Fibroblast of peridontal ligament (primary cell): Measurements from ENCODE around the gene USP50.
"Not testable (repeated sequence)": the region's sequence is repeated elsewhere in the genome, so short reads cannot be mapped to it uniquely, and the experiment has no call there.

Source experiments
- DNase-seq: peaks from one replicate; pipeline ENCODE4 v3.0.0-alpha.2; 2010; ENCODE audit errors: extremely low read depth

Gene USP50

DNA sequence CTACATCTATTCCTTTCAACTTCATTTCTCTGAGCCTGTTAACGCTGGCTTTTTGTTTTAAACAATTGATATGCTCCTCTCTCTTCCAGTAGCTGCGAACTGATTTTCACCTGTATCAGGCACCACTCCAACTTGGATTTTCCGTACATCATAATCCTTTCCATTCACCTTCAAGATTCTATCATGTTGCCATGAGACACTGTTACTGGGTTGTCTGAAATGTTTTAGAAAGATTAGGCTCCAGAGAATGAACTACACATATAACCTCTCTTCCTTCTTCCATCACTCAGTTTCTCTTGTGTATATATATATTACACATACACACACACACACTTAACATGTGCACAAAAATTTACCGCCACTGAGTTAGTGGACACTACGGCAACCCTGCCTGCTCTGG is at the start of gene USP50:
Gene USP50, minus strand, starts transcription at position 101 of the 400 bp plus-strand sequence. CDS start 141 bp downstream, outside the sequence.
- DNase-seq: no peak

- no peak for DNase-seq
Observed at GRCh38 chr15:50594311-50594710, 47.8 kb upstream of the USP50 start.

- DNase-seq: no peak
Observed at GRCh38 chr15:50593761-50594160, 47.3 kb upstream of the USP50 start.

- no peak for DNase-seq
Observed at GRCh38 chr15:50590288-50590687, 43.8 kb upstream of the USP50 start.

- no peak for DNase-seq
Observed at GRCh38 chr15:50577492-50577891, 31.0 kb upstream of the USP50 start.

DNA sequence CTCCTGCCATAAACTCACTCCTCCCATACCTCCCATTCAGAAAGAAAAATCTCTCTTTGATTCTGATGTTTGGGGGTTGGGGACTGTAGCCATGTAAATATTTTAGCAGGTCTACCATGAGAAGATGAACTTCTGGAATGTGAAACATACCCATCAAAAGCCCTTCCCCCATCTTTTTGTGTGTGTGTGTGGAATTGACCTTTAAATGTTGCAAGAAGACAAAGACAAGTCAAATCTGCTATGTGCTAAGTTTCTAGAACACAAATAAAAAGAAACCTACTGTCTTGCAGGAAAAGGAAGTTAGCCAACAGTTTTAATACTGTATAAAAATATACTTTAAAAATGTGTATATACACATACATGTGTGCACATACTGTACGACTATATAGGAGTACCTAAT is 29.7 kb upstream of the USP50 start:
- no peak for DNase-seq

GRCh38 chr15:50573842-50574241 is 27.4 kb upstream of the USP50 start:
- not testable (repeated sequence) for DNase-seq

GRCh38 chr15:50563756-50564155 is 17.3 kb upstream of the USP50 start:
- DNase-seq: no peak

DNA sequence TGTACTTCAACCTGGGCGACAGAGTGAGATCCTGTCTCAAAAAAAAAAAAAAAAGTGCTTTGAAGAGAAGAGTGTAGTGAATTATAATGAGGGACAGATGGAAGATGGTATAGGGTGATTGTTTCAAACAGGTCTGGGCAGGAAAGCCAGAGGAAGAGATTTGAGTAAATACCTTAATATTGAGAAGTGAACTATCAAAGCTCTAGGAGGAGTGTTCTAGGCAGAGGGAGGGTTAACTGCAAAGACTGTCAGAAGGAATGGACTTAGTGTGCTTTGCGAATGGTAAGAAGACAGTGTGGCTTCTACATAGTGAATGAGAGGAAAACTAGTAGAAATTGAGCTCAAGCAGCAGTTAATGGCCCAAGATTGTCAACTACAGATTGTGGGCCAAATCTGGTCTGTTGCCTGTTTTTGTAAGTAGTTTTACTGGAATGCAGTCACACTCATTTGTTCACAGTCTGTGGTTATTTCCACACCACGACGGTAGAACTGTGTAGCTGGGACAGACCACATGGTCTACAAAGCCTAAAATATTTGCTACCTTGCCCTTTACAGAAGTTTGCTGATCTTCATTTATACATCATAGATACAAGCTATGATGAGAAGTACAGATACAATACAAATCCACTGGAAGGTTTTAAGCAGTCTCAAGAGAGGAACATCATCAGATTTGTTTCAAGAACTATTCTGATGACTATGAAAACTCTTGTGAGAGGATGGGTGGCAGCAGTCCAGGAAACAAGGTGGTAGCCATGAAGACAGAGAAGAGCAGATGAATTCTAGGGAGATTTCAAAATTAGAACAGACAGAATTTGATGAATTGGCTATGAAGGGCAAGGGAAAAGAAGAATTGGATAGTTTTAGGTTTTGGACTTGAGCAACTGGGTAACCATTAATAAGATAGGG is 16.5 kb upstream of the USP50 start:
- peak; percentile 32 for DNase-seq

DNA sequence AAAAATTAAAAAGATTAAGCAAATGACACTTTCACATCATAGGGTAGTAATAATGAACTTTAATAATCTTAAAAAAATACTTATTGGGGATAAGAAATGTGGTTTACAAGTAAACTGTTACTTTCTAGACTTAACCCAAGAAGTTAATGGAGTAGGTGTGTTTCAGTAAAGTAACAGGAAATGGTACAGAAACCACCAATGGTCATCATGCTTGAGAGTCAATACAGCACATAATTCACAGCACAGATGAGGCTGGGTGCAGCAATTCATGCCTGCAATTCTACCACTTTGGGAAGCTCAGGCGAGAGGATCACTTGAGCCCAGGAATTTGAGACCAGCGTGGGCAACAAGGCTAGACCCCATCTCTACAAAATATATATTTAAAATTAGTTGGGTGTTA is 11.5 kb upstream of the USP50 start:
- no peak for DNase-seq

DNA sequence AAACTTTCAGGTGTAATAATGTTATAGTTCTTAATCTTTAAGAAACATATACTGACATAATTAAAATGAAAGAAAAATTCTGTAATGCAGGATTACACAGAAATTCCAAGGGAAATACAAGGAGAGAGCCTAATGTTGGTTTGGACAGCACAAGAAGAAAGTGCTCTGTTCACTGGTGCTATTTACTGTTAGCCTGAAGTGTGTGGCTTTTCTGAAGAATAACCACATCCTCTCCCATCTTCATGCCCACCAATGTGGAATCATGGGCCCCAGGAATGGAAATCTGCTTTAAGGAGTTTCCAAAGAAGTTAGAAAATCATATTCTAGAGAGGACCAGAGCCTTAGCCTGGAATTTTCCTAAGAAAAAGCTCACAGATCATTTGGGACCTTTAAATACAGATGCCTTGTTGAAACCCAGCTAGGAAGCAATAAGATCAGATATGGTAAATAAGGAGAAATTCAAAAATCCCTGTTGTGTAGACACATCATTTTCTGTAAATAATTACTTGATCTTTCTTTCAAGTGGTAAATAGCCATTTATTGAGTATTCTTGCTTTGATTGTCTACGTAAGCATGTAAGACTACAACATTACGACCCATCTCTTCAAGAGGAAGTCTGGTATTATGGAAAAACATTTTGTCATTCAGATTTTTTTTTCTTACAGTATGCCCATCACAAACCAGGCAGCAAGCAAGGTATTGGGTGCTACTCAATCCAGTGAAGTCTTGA is 10.3 kb upstream of the USP50 start:
- no peak for DNase-seq

- no peak for DNase-seq
Observed at GRCh38 chr15:50552238-50552637, 5.8 kb upstream of the USP50 start.

DNA sequence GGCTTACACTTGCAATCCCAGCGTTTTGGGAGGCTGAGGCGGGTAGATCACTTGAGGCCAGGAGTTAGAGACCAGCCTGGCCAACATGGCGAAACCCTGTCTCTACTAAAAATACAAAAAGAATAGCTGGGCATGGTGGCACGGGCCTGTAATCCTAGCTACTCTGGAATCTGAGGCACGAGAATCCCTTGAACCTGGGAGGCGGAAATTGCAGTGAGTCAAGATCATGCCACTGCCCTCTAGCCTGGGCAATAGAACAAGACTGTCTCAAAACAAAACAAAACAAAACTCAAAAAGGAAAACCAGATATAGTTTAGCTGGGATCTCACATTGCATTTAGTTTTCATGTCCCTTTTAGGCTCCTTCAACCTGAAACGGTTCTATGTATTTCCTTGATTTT is 2.9 kb upstream of the USP50 start:
- DNase-seq: no peak

- no peak for DNase-seq
Observed at GRCh38 chr15:50544368-50544767, 2.1 kb downstream of the USP50 start.

DNA sequence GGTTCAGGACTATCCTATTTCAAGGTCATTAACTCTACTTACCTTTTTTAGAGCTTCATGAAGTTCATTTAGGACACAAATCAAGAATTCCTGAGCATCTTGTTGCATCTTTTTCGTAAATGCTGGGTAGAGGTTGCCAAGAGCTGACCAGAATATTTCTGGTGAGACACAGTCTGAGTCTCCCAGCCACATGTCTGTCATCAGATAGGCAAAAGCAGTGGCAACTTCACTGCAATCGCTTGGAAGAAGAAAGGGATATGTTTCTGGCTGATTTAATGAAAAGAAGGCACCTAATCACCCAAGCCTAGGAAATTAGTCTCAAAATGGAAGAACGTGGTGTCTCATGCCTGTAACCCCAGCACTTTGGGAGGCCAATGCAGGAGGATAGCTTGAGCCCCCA is 2.9 kb downstream of the USP50 start:
- DNase-seq: peak; percentile 57

DNA sequence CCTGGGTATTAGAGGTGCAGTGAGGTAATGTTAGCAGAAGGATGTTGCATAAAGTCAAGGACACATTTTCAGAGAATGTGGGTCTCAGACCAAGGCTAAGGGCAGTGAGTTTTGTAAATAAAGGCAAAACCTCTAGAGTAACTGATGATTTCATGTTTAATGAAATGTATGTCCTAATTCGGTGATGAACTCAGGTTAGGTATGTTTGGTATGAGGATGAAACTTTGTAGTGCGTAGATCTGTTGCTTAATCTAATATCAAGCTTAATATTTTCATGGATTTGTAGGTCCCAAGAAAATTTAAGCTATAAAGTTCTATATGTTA is 3.6 kb downstream of the USP50 start:
- DNase-seq: no peak

DNA sequence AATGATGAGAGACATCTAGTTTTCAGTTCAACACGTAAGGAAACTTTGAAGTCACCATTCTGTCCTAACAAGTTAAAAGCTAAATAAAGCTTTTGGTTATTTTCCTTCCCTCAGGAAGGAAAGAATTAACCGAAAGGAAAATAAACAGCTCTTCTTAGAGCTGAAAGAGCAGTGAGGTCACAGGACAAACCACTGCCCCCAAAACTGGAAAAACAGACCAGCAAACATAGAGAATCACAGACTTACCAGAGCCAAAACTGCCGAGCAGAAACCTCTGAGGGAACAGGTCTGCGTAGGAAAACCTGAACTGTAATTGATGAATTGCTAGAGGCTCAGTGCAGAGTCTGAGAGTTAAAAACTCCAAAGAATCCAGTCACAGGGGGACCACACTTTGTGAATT is 14.7 kb downstream of the USP50 start:
- DNase-seq: peak; percentile 64

GRCh38 chr15:50531163-50531562 is 15.3 kb downstream of the USP50 start:
- no peak for DNase-seq

GRCh38 chr15:50523851-50524251 is 22.6 kb downstream of the USP50 start:
- peak; percentile 93 for DNase-seq

DNA sequence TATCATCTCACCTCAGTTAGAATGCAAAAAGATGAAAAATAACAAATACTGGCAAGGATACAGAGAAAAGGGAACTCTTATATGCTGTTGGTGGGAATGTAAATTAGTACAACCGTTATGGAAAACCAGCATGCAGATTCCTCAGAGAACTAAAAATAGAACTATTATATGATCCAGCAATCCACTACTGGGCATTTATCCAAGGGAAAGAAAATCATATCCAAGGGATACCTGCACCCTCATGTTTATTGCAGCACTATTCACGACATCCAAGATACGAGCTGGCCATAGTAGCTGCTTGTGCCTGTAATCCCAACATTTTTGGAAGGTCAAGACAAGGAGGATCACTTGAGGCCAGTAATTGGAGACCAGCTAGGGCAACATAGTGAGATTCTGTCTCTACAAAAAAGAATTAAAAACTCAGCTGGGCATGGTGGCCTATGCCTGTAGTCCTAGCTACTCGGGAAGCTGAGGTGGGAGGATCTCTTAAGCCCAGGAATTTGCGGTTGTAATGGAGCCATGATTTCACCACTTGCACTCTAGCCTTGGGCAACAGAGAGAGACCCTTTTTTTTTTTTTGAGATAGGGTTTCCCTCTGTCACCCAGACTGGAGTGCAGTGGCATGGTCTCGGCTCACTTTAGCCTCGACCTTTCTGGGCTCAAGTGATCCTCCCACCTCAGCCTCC is 26.6 kb downstream of the USP50 start:
- peak; percentile 50 for DNase-seq

GRCh38 chr15:50513001-50513400 is 33.5 kb downstream of the USP50 start:
- DNase-seq: no peak

DNA sequence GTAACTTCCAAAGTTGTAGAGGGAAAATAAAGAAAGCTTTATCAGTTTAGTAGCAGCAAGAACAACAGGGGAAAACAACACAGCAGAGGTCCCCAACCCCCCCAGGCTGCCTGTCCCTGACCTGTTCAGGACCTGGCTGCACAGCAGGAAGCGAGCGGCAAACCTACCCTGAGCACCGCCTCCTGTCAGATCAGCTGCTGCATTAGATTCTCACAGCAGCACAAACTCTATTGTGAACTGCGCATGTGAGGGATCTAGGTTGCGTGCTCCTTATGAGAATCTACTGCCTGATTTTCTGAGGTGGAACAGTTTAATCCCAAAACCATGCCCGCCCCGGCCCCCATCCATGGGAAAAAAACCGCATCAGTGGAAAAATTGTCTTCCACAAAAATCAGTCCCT is 40.3 kb downstream of the USP50 start:
- DNase-seq: no peak

- DNase-seq: not testable (repeated sequence)
Observed at GRCh38 chr15:50505656-50506055, 40.8 kb downstream of the USP50 start.
